ENCODE data around the gene NF1. TPM values are rescaled to one million over a fixed set of nuclear protein-coding genes. Genes with fewer than 3 reads are reported as not detected.

The NF1 gene
- total RNA-seq, 1 experiment from 2014 or later, result 16.4 TPM

DNA sequence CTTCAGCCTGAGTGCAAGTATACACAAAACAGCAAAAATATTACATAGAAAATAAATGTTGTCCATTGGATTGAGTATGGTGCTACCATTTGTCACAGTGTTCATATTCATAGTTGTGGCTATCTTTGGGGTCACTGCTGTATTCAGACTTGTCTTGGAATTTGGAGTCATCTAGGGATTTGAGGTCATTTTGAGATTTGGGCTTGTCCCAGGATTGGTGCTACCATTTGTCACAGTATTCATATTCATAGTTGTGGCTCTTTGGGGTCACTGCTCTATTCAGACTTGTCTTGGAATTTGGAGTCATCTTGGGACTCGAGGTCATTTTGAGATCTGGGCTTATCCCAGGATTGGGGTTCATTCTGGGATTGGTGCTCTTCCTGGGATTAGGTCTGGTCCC is 177.5 kb downstream of the NF1 start:
- peaks cover 34% of the 10 kb centered on the region for H3K4me1 ChIP-seq (ENCODE audit: insufficient read depth, low read length)
- H3K4me2 ChIP-seq (ENCODE audit: low read length), result no peak overlapping the region
- intact Hi-C loops (cut with micrococcal nuclease), result no loop called here
- H2AFZ ChIP-seq (ENCODE audit: low read length), result no peak overlapping the region
- TF ChIP-seq EZH2 (IDR thresholded peaks at IDR 0.05; ENCODE audit: low read length, unreplicated experiment), result no peak
- TF ChIP-seq, protein P1, sequence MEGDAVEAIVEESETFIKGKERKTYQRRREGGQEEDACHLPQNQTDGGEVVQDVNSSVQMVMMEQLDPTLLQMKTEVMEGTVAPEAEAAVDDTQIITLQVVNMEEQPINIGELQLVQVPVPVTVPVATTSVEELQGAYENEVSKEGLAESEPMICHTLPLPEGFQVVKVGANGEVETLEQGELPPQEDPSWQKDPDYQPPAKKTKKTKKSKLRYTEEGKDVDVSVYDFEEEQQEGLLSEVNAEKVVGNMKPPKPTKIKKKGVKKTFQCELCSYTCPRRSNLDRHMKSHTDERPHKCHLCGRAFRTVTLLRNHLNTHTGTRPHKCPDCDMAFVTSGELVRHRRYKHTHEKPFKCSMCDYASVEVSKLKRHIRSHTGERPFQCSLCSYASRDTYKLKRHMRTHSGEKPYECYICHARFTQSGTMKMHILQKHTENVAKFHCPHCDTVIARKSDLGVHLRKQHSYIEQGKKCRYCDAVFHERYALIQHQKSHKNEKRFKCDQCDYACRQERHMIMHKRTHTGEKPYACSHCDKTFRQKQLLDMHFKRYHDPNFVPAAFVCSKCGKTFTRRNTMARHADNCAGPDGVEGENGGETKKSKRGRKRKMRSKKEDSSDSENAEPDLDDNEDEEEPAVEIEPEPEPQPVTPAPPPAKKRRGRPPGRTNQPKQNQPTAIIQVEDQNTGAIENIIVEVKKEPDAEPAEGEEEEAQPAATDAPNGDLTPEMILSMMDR (conservative IDR thresholded peaks at IDR 0.05; ENCODE audit: low read depth, low read length), result no peak
- H4K20me1 ChIP-seq (ENCODE audit: low read length), result no peaks in the 10 kb centered on the region
- no peak overlapping the region for H3K9ac ChIP-seq (ENCODE audit: low read length)
- no peaks in the 10 kb centered on the region for H3K9me2 ChIP-seq (replicated peaks; ENCODE audit: low read length)
- H3K36me3 ChIP-seq (ENCODE audit: low read depth, low read length), result 0 out of 2 replicates have a peak, but pooled peaks cover 6% of the 10 kb centered on the region
- H3K27ac ChIP-seq (ENCODE audit: low read length), result no peak overlapping the region
- ATAC-seq (no peak), DNase-seq (no peak)
- ChIA-PET CTCF (no interaction called here), POLR2A (ENCODE audit: unreplicated experiment) (no interaction called here)
- H3F3A ChIP-seq (ENCODE audit: low read length, unreplicated experiment), result peaks cover 4% of the 10 kb centered on the region
- no peaks in the 10 kb centered on the region for H3K27me3 ChIP-seq (ENCODE audit: low read length)
- BruUV-seq (replicated peaks), result no TSS peak
- H3K9me3 ChIP-seq (ENCODE audit: low read length), result no peaks in the 10 kb centered on the region
- H3K79me2 ChIP-seq (ENCODE audit: low read length), result no peaks in the 10 kb centered on the region
- no peak overlapping the region for H3K4me3 ChIP-seq (ENCODE audit: low read length)

DNA sequence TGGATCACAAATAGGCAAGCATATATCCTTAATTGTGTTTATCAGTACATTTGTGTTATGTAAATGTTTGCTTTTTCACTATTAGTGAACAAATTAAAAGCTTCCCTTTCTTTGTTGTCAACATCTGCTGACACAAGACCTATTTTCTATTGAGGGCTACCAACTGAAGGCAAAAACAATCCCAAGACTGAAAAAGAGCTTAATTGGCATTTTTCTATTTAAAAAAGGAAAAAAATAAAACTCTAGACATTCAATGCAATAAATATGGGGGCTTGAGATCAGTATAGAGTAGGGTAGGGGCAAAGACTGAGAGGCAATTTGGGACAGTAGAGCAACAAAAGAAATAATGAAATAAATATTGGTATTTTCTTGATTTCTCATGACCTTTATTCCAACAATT is 178.0 kb downstream of the NF1 start:
- CTCF ChIA-PET, result no interaction called here
- Histone ChIP-seq H3F3A (ENCODE audit: low read length, unreplicated experiment) (peaks cover 4% of the 10 kb centered on the region), H3K4me1 (ENCODE audit: insufficient read depth, low read length) (peaks cover 29% of the 10 kb centered on the region), H3K27ac (ENCODE audit: low read length) (no peak overlapping the region), H3K9ac (ENCODE audit: low read length) (no peak overlapping the region), H3K9me3 (ENCODE audit: low read length) (no peaks in the 10 kb centered on the region), H4K20me1 (ENCODE audit: low read length) (no peaks in the 10 kb centered on the region), H2AFZ (ENCODE audit: low read length) (no peak overlapping the region), H3K9me2 (replicated peaks; ENCODE audit: low read length) (no peaks in the 10 kb centered on the region), H3K27me3 (ENCODE audit: low read length) (no peaks in the 10 kb centered on the region), H3K4me3 (ENCODE audit: low read length) (no peak overlapping the region), H3K36me3 (ENCODE audit: low read depth, low read length) (0 out of 2 replicates have a peak, but pooled peaks cover 6% of the 10 kb centered on the region), H3K79me2 (ENCODE audit: low read length) (no peaks in the 10 kb centered on the region), H3K4me2 (ENCODE audit: low read length) (no peak overlapping the region)
- no peak for ATAC-seq
- intact Hi-C loops (cut with micrococcal nuclease), result no loop called here
- TF ChIP-seq EZH2 (IDR thresholded peaks at IDR 0.05; ENCODE audit: low read length, unreplicated experiment), result no peak
- no peak for DNase-seq
- BruUV-seq (replicated peaks), result no TSS peak
- POLR2A ChIA-PET (ENCODE audit: unreplicated experiment), result no interaction called here

DNA sequence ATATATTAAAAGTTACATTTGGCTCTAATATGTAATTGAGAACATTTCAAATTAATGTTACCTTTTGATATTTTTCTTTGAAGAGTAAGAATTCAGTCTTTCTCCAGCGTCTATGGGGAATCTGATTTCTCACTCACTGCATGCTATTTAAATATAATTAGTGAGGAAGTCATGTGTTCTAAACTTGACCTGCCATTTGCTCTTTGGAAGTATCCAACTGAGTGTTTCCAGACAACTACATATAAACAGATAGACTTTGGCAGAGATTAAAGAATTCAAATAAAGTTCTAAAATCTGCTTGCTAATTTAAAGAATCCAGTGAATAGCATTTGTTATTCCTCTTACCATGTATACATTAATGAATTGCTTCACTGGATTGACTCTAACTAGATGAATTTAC is 178.7 kb downstream of the NF1 start:
- Histone ChIP-seq H3K4me1 (ENCODE audit: insufficient read depth, low read length) (peaks cover 22% of the 10 kb centered on the region), H3F3A (ENCODE audit: low read length, unreplicated experiment) (peaks cover 4% of the 10 kb centered on the region), H3K9ac (ENCODE audit: low read length) (no peak overlapping the region), H3K4me3 (ENCODE audit: low read length) (no peak overlapping the region), H3K9me2 (replicated peaks; ENCODE audit: low read length) (no peaks in the 10 kb centered on the region), H3K36me3 (ENCODE audit: low read depth, low read length) (0 out of 2 replicates have a peak, but pooled peaks cover 6% of the 10 kb centered on the region), H3K27ac (ENCODE audit: low read length) (no peak overlapping the region), H3K79me2 (ENCODE audit: low read length) (no peaks in the 10 kb centered on the region), H3K9me3 (ENCODE audit: low read length) (no peaks in the 10 kb centered on the region), H3K27me3 (ENCODE audit: low read length) (no peaks in the 10 kb centered on the region), H4K20me1 (ENCODE audit: low read length) (no peaks in the 10 kb centered on the region), H2AFZ (ENCODE audit: low read length) (no peak overlapping the region), H3K4me2 (ENCODE audit: low read length) (no peak overlapping the region)
- ChIA-PET POLR2A (ENCODE audit: unreplicated experiment) (no interaction called here), CTCF (no interaction called here)
- no peak for DNase-seq
- intact Hi-C loops (cut with micrococcal nuclease), result no loop called here
- no peak for ATAC-seq
- TF ChIP-seq, protein P1 (conservative IDR thresholded peaks at IDR 0.05; ENCODE audit: low read depth, low read length), result no peak
- TF ChIP-seq EZH2phosphoT487 (IDR thresholded peaks at IDR 0.05; ENCODE audit: borderline replicate concordance, low read length) (no peak), EZH2 (IDR thresholded peaks at IDR 0.05; ENCODE audit: low read length, unreplicated experiment) (no peak)
- BruUV-seq (replicated peaks), result no TSS peak

Measured in PC-3 (cell line).